ENCODE results near the gene MYH4.

MYH4 gene

DNA sequence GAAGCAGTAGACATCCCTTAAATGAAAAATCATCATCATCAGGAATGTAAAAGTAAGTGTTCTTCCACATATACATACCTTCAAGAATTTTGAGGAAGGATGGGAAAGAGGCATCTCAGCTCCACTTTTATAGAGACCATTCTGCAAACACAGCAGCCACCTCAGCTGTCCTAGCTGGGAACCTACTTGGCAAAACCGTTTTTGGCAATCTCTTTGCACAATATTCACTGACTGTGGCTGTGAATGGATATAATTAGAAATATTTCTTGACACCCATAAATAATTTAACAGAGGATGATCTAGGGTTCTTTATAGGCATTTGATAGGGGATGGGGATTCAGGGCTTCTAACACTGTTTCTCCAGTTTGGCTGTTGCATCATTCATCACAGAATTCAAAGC, at the start of gene MYH4:
Gene MYH4, minus strand, starts transcription at position 101 of the 400 bp plus-strand sequence. CDS start 2,814 bp downstream, outside the sequence.
- DNase-seq (ENCODE audit: low read depth) = no peak

DNA sequence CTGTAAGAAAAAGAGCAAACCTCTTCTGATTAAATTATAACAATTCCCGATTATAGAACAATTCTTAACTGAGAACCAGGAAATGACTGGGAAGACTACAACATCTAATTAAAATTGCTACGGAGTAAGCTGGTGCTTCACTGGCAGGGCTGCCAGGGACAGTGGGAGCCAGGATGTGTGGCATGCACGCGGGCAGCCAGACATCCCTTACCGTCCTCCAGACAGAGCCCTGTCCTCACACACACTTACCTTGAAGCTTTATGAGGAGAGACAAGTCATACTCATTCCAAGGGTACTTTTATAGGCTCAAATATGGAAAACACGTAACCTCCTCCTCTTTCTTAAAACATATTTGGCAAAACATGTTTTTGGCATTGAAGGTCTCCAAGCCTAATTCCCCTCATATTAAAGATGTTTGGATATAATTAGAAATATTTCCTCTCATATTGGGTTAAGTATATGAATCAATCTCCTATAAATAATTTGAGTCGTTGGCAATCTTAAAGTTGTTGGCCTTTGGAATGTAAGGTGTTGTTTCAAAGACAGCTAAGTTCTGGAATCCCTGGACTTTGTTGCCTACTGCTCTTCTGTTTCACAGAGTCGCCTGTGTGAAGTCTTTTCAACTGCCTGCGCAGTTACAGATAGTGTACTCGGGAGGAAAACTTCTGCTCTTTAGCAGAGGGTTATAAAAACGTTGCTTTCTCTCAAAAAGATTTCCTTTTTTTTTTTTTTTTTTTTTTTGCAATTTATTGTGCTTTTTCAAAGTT, 49.1 kb upstream of the MYH4 start, which contains the start of gene MYH1:
Gene MYH1, minus strand, starts transcription at position 272 of the 767 bp plus-strand sequence. CDS start 1,900 bp downstream, outside the sequence.
- no peak for DNase-seq (ENCODE audit: low read depth)

DNA sequence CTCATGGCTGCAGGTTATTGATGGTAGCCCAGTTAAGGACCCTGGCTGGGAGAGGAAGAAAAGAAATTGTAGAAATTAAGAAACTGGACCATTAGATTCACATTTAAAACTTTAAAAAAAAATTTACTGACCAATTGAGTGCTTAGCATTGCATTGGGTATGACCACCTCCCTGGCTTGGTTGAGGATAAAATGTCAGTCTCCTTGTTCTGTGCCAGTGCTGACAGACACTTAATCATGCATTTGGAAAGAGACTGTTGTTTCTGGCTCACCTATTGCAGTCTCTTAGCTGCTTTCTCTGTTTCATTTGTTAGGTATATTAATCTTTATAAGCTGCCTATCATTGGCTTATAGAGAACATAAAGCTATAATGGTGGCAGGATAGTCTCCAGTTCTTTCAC, 47.3 kb upstream of the MYH4 start:
- DNase-seq (ENCODE audit: low read depth) = no peak

DNA sequence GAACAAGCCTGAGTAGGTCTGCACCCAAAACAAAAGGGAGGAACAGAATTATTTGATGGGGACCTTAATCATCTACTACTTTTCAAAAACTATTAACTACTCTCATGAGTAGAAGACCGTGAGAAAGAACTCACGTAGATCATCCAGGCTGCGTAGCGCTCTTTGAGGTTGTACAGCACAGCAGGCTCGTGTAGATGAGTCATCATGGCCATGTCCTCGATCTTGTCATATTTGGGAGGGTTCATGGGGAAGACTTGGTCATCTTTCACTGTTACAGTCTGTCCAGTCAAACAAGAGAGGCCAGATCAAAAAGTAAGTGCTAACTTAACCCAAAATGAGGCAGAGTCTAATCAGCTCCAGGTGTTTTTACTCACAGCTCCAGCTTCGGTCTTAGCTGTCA, 46.7 kb upstream of the MYH4 start:
- no peak for DNase-seq (ENCODE audit: low read depth)

DNA sequence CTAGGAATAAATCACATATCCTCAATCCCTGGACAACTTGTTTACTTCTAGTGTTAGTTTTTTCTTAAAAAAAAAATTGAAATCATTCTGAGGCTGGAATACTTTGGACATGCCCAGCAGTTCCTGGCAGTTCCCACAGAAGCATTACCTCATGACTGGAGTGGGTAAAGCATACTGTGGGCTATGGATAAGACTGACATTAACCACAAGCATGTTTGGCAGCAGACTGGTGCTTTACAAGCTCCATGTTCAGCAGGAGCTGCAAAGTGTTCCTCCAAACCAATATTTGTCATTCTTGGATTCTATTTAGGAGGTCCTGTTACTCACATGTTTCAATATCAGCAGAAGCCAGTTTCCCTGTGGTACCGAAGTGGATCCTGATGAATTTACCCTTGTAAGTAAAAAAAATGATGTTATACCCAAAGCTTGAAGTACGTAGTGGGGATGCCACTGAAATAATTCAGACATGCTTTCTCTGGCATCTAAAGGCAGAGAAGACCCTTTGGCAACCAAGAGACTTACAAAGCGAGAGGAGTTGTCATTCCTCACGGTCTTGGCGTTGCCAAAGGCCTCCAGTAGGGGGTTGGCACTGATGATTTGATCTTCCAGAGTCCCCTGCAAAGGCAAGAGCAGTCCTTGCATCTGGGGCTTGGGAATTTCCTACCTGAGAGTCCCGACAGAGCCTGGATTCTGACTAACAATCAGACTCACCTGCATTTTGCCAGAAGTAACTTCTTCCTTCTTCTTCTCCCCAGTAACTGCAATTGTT, 44.1 kb upstream of the MYH4 start:
- no peak for DNase-seq (ENCODE audit: low read depth)

DNA sequence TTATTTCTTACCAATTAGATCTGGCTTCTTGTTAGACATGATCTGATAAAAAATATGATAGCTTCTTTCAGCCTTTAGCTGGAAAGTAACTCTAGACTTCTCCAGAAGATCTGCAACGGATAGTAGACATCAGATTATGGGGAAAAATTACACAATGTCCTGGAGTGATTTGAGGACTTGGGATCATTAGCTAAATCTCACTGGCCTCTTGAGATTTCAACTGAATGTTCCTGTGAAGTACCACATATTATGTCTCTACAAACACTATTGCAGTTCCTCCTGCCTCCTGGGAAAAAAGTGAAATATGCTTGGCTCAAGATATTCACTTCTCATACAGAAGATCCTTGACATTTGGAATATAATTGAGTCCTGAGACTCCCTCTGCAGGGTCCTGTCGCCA, 43.5 kb upstream of the MYH4 start:
- DNase-seq (ENCODE audit: low read depth) = no peak

DNA sequence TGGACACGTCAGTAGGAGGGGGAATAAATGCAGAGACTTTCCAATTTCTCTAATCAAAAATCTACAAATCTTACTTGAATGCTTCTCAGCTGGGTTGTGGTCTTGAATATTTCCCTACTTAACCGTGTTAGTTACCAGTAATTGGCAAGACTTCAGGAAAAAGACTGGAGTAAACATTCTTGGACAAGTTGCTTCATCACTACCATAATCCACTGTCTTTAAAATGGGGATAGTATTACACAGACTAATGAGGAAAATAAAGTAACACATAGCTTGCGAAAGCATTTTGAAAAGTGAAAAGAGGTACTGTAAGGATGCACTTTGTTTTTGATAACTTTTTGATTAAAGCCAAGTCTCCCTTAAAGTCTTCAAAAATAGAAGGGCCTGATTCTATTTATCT, 30.6 kb upstream of the MYH4 start:
- DNase-seq (ENCODE audit: low read depth) = no peak

DNA sequence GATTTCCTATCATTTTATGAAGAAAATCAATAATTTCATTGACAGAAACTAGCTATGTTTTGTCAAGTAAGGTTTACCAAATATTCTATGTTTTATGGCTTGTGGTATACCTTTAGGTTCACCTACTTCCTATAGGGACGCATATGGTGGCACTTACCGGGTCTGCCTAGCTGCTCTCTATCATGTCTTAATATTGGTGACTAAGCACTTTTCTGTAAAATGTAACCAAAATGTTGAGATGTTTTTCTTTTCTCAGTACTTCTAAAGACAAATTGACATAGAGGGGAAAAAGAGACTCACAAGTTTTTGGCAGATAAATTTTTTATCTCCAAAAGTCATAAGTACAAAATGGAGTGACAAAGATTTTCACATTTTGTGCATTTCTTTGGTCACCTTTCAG, 22.6 kb upstream of the MYH4 start:
- DNase-seq (ENCODE audit: low read depth) = no peak

DNA sequence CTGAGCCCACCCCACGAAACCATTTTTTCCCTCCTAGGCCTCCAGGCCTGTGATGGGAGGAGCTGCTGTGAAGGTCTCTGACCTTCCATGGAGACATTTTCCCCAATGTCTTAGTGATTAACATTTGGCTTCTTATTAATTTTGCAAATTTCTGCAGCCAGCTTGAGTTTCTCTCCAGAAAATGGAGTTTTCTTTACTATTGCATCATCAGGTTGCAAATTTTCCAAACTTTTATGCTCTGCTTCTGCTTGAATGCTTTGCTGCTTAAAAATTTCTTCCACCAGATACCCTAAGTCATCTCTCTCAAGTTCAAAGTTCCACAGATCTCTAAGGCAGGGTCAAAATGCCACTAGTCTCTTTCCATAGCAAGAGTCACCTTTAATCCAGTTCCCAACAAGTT, 12.9 kb upstream of the MYH4 start:
- DNase-seq (ENCODE audit: low read depth) = no peak

DNA sequence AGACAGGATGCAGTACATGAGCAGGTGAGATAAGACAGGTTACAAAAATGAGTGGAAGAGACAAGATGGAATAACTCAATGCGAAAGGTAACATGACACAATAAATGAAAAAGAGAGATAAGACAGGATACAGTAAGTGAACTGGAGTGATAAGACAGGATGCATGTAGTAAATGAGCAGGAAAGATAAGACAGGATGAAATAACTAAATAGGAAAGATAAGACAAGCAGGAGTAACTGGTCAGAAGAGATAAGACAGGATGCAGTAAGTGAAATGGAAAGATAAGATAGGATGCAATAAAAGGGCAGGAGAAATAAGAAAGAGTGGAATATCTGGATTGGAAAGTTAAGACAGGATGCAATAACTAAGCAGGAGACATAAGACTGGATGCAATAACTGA, 8.3 kb upstream of the MYH4 start:
- no peak for DNase-seq (ENCODE audit: low read depth)

DNA sequence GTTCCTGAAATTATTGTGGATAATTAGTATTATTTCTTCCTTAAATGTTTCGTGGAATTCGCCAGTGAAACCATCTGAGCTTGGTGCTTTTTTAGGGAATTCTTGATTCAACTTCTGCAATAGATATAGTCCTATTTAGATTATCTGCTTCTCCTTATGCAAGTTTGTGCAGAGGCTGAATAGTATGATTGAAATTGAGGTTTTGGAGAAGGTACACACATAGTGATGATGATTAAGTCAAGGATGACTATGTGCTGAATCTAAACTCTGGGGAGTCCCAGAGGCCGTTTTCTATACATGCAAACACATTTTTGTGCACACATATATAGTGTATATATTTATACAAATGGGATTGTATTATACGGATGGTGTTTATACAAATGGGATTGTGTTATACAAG, 5.2 kb upstream of the MYH4 start:
- no peak for DNase-seq (ENCODE audit: low read depth)

DNA sequence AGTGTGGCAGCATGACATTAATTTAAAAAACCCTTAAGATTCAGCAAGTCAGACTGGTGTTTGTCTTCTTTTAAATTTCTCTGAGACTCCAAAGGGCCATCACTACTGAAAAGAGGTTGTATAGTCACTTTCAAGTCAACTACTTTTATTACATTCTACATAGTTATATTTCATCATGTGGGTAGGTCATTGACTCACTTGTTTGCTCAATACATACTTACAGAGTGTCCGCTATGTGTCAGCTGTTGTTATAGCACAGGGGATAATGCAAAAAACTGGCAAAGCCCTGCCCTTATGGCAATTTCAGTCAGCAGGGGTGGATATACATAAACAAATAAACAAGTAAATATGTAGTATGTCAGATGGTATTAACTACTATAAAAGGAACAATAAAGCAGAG, 2.5 kb upstream of the MYH4 start:
- no peak for DNase-seq (ENCODE audit: low read depth)

DNA sequence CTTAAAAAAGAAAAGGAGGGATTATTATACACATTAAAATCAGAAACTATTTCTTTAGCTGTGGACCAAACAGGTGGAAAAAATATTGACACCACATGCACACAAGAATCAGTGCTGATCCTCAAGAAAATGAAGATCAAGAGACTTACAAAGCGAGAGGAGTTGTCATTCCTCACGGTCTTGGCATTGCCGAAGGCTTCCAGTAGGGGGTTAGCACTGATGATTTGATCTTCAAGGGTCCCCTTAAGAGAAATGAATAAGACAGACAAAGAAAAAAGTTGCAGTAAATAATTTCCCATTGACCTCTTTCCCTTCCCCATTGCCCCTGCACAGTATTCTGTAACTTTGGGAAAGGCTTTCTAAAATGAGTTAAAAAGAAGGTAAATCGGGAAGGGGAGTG, 6.0 kb downstream of the MYH4 start:
- no peak for DNase-seq (ENCODE audit: low read depth)

DNA sequence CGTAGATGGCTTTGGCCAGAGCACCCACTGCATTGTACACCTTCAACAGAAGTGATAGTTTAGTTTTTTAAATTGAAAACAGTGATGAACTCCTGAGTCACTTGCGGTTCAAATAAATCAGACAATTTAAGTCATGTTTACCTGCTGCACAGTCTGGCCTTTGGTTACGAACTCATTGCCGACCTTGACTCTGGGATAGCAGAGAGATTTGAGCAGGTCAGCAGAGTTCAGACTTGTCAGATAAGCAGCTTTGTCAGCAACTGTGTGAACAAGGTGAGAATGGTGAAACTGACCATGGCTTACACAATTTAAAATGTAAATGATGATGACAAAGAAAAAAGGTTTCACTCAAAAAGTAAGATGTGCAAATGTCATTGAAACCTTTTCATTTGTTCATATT, 9.3 kb downstream of the MYH4 start:
- no peak for DNase-seq (ENCODE audit: low read depth)

DNA sequence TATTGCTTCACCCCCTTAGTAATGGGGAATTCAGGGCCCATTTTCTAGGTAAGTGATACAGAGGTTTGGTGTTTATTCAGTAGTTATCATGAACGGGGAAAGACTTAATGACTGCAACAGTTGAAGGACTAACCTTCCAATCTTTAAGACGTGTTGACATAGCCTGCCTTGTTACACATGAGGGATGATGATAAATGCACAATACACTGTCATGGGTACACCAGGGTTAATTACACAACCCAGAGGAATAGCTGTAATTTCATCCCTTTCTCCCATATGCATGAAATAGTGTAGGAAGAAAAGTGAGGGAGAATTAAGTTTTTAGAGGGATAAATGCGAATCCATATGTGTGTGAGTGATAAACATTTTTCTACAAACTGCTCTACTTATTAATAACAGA, 10.7 kb downstream of the MYH4 start:
- no peak for DNase-seq (ENCODE audit: low read depth)

DNA sequence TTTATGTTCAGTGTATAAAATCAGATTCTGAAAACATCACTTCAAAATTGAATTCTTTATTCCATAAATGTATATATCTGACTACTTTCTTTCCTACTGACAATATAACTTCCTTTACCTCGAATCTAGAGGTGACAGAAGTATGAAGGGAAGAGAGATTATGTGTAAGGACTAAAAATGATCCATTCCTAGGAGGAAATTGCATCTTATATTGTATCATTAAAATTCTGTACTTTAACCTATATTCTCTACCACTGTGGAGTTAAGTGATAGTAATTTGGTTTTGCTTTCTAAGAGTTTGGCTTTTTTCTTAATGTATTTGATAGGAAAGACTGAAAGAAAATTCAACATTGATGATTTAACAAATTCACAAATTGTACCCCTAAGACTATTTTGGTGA, 11.4 kb downstream of the MYH4 start:
- no peak for DNase-seq (ENCODE audit: low read depth)

DNA sequence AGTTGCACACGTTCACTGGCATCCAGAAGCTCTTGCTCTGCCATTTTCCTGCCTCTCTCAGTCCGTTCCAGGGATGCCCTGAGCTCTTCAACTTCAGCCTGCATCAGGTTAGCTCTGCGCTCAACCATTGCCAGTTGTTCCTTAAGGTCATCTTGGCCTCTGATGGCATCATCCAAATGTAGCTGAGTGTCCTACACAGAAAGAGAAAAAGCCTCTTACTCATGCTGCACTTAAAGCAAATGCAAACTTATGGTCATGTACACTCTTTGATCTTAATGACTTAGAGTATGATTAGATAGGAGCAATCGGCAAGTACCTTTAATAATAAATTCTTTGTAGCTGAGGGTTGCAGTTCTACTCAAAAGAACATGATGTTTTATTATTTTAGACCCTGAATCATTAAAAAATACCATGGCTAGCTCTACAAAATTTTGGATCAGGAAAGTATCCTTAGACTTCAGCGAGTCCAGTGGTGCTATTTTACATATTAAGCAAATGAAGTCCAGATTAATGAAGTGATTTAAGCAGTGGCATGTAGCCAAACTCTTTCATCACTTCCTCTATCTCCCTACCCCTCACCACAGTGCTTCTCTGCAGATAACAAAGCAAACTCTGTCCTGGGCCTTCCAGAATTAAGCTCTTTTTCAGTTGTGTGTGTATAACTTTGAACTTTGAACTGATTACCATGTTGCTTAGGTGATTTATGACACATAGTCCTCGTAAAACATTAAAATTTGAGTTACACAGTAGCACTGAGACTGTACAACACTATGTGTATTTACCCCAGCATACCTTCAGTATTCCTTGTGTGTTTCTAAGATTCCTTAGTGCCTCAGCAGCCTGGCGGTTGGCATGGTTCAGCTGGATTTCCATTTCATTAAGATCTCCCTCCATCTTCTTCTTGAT, 22.1 kb downstream of the MYH4 start:
- no peak for DNase-seq (ENCODE audit: low read depth)

DNA sequence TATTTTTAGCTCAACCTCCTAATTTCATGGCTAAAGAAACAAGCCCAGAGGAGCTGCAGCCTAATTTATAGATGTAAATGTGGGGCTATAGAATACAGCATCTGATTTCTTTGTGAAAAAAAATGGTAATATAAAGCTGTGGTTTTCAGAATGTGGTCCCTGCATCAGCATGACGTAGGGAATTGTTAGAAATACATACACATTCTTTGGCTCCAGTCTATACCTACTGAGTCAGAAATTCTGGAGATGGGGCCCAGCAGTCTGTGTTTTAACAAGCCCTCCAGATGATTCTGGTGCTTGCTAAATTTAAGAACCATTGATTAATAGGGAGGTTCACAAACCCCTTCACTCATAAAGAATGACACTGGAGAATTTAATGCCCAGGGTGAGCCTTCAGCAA, 29.5 kb downstream of the MYH4 start:
- DNase-seq (ENCODE audit: low read depth) = no peak

DNA sequence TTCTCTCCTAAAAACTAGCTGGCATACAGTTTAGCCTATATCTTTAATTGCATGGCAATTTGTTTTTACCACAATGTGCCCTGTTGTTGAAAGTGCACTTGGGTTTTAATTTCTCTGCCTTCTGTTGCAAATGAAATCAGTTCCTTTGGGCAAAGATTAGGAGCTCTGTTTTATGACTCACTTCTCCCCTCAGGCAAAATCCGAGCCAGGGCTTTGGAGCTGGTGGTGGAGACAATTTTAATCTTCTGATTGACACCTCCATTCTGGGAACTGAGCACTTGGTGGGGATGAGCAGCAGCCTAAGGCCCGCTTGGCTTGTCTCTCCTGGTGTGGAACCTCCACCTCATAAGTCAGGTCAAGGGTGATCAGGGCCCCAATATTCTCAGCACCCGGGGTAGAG, 34.3 kb downstream of the MYH4 start:
- no peak for DNase-seq (ENCODE audit: low read depth)

DNA sequence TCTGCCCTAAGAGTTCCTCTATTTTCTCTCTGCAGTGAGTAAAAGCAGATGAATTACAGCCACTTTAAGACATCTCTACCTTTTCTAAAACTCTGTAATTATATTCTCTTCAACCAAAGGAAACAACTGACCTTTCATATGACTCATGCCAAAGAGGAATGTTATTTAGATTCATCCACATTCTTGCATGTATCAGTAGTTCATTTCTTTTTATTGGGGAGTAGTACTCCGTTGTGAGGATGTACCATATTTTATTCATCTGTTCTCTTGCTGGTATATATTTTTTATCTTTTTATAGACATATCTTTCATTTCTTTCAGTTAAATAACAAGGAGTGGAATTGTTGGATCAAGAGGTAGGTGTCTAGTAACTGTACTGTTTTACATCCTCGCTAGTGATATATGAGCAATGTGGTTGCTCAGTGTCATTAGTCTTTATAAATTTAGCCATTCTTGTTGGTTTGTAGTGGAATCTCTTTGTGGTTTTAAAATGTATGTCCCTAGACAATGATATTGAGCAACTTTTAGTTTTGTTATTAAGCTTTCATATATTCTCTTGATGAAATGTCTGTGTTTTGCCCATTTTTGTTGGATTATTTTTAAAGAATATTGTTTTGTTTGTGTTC, 39.8 kb downstream of the MYH4 start:
- no peak for DNase-seq (ENCODE audit: low read depth)

DNA sequence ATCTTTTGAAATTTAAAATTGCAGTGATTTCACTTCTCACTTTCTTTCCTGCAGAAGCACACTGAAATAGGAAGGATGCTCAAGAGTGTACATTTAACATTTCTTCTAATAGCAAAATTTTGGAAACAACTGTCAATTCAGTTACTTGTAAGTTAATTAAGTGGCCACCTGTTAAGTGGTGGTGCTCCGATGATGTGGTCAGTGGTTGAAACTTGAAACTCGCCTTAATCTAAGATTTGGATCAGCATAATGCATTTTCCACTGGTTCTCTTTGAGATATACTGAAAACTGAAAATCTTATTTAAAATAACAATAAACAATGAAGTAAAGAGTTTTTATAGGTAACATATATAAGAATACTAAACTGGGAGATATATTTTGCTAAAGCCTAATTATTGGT, 40.6 kb downstream of the MYH4 start:
- no peak for DNase-seq (ENCODE audit: low read depth)

DNA sequence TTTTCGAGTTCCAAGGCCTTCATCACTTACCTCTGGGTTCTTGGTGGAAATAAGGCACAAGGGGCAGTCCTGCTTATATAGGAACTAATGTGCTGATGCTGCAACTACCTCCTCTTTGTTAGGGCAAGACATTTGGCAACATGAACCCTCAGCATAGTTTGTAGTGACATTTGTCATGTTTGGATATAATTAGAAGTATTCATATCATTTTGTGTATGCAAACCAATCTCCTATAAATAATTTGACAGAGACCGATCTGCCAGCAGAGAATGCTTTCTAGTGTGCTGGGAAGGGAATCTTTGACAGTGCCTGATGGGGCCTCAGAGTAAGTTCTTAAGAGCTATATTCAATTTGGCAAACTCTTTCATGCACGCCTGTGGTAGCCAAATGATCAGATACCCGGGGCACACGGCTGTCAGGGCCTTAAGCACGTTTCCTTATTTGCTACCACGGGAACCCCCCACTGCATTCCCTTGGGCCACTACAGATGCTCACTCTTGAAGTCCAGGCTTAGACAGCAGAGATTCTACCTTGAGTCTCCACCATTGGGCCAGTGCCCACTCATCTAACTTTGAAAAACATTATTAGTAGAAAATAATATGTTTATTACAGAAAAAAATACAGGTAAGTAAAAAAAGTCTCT, 47.3 kb downstream of the MYH4 start, which contains the start of gene MYH8:
Gene MYH8, minus strand, starts transcription at position 51 of the 643 bp plus-strand sequence. CDS start 1,723 bp downstream, outside the sequence.
- no peak for DNase-seq (ENCODE audit: low read depth)
